AG09319 (cell line): ENCODE measurements around the gene APBA3.

Source experiments
- DNase-seq: peaks from one replicate; pipeline ENCODE4 v3.0.0-alpha.2; 2010; ENCODE audit warnings: low read depth; ENCODE audit errors: extremely low read depth
- CTCF ChIP-seq: IDR thresholded peaks from 2 replicates; pipeline ENCODE4 v1.5.1; 2011; ENCODE audit warnings: low read depth, mild to moderate bottlenecking, inconsistent platforms, low read length, moderate library complexity

Gene APBA3

DNA sequence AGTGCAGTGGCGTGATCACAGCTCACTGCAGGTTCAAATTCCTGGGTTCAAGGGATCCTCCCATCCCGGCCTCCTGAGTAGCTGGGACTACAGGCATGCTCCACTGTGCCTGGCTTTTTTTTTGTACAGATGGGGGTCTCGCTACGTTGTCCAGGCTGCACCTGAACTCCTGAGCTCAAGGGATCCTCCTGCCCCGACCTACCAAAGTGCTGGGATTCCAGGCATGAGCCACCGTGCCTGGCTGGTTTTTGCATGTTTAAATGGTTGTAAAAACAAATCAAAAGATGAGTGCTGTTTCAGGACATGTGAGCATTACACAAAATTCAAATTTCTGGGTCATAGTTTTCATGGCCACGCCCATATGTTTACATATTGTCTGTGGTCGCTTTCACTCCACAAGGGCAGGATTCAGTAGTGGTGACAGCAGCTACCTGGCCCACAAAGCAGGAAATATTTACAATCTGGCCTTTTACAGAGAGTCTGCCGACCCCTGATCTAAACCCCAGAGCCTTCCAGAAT is 19.4 kb upstream of the APBA3 start:
- no peak for DNase-seq
- TF ChIP-seq CTCF, result no peak

- TF ChIP-seq CTCF, result no peak
- DNase-seq, result no peak
Observed at GRCh38 chr19:3778899-3779723, 17.6 kb upstream of the APBA3 start.

DNA sequence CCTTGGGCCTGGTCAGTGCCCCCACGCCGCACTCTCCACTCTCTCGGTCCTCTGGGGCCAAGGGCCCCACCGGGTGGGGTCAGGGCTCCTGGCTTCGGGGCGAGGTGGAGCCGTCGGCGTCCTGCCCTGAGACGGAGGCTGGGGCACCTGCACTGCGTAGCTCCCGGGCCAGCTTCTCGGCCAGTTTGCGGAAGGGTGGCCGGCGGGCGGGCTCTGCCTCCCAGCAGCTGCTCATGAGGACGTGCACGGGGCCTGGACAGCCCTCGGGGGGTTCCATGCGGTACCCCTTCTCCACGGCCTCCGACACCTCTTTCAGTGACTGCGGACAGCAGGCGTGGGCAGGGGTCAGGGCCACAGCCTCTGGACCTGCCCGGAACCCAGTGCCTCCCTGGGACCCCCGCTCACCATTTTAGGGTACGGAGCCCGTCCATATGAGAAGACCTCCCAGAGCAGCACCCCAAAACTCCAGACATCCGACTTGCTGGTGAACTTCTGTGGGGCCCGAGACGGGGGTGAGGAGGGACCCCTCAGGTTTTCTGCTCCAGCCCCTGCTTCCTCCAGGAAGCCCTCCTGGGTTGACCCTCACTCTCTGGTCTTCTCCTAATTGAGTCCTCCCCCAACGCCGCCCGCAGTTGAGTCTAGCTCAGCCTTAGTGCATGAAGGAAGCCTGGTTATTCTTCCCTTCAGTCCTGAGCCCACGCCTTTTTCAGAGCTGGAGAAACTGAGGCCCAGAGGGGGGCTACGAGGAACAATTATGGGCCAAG is 16.8 kb upstream of the APBA3 start:
- no peak for DNase-seq
- no peak for TF ChIP-seq CTCF

DNA sequence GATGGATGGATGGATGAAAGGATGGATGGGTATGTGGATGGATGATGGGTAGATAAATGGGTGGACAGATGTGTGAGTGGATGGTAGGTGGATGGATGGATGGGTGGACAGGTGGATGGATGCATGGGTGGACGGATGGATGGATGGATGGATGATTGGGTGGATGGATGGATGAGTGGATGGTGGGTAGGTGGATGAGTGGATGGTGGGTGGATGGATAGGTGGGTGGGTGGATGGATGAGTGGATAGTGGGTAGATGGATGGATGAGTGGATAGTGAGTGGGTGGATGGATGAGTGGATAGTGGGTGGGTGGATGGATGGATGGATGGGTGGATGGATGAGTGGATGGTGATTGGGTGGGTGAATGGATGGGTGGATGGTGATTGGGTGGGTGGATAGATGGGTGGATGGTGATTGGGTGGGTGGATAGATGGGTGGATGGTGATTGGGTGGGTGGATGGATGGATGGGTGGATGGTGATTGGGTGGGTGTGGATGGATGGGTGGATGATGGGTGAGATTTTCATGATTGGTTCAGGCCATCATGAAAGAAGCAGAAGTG is 15.1 kb upstream of the APBA3 start:
- no peak for DNase-seq
- TF ChIP-seq CTCF, result no peak

GRCh38 chr19:3775831-3776230 is 14.3 kb upstream of the APBA3 start:
- DNase-seq, result no peak
- no peak for TF ChIP-seq CTCF

- DNase-seq, result no peak
- no peak for TF ChIP-seq CTCF
Observed at GRCh38 chr19:3775374-3775711, 13.9 kb upstream of the APBA3 start.
